K562 (cell line): ENCODE data around the gene DCTN5. TPM values are rescaled to one million over a fixed set of nuclear protein-coding genes. Genes with fewer than 3 reads are reported as not detected.

Experiments
- ETS2 ChIP-seq: IDR thresholded peaks from 2 replicates; pipeline ENCODE4 v1.6.1; 2016; ENCODE audit warnings: borderline replicate concordance, missing genetic modification characterization, mild to moderate bottlenecking, moderate library complexity, missing compliant biosample characterization; ENCODE audit not compliant: poor library complexity, severe bottlenecking
- MAZ ChIP-seq, 2 experiments: fragments of 450-650 bp in 1 of 2; sonication (generic) in 1 of 2; formaldehyde crosslinking; IDR thresholded peaks in 1 of 2; conservative IDR thresholded peaks in 1 of 2; 2 replicates each; pipeline versions ENCODE4 v1.4.0 to v1.5.0; 2020; ENCODE audit warnings: mild to moderate bottlenecking in 1 of 2, missing genetic modification reagents in 1 of 2
- RBM17 ChIP-seq: fragments of 200-400 bp; formaldehyde crosslinking; IDR thresholded peaks from 2 replicates; pipeline ENCODE4 v1.6.1; 2017; ENCODE audit warnings: low read depth, mild to moderate bottlenecking, low read length, borderline replicate concordance
- RUNX1 ChIP-seq: sonication (generic); IDR thresholded peaks from 2 replicates; pipeline ENCODE4 v1.6.1; 2016; ENCODE audit warnings: antibody characterized with exemption, low read depth
- SIX5 ChIP-seq, 2 experiments: IDR thresholded peaks; 2 replicates each; pipeline ENCODE4 v1.6.1; 2011; ENCODE audit warnings: low read length in 2 of 2, borderline replicate concordance in 1 of 2, low read depth in 1 of 2, mild to moderate bottlenecking in 1 of 2, moderate library complexity in 1 of 2; ENCODE audit not compliant: insufficient read depth in 1 of 2
- SMAD3 ChIP-seq: fragments of 450-650 bp; formaldehyde crosslinking; conservative IDR thresholded peaks from 2 replicates; pipeline ENCODE4 v1.4.0; 2020; ENCODE audit warnings: mild to moderate bottlenecking
- SREBF2 ChIP-seq: sonication (generic); formaldehyde crosslinking; IDR thresholded peaks from 2 replicates; pipeline ENCODE4 v1.4.0; 2020; ENCODE audit warnings: mild to moderate bottlenecking, missing genetic modification reagents
- TEAD4 ChIP-seq, 2 experiments: sonication (generic) in 1 of 2; formaldehyde crosslinking in 1 of 2; IDR thresholded peaks; 2 replicates each; pipeline versions ENCODE4 v1.6.1 to v1.8.0; 2012 to 2022; ENCODE audit warnings: borderline replicate concordance in 1 of 2, inconsistent platforms in 1 of 2, low read length in 1 of 2, mild to moderate bottlenecking in 1 of 2, missing genetic modification reagents in 1 of 2
- ZNF23 ChIP-seq: fragments of 250-450 bp; sonication (Bioruptor Pico); IDR thresholded peaks from 2 replicates; pipeline ENCODE4 v1.4.0; 2020; ENCODE audit warnings: mild to moderate bottlenecking
- ZNF445 ChIP-seq: fragments of 250-450 bp; sonication (Bioruptor Pico); IDR thresholded peaks from 2 replicates; pipeline ENCODE4 v1.4.0; 2020; ENCODE audit warnings: low read depth, mild to moderate bottlenecking, moderate library complexity
- polyA plus RNA-seq, 8 experiments: library from polyadenylated mRNA; depleted of rRNA in 4 of 8; stranded (reverse) in 5 of 8; unstranded in 3 of 8; fragments of >200 nt; fragmentation: Nextera tagmentation in 2 of 8; fragmentation: Illumina TruSeq in 1 of 8; extraction: Ambion mirVana in 2 of 8; extraction: Trizol in 1 of 8; gene quantifications; 2 replicates each; pipeline versions ENCODE4 v1.2.1 to v1.2.3, GENCODE V29; 2011 to 2014; ENCODE audit warnings: inconsistent platforms in 1 of 8, missing spikeins in 1 of 8
- total RNA-seq, 7 experiments: library from RNA; depleted of rRNA in 6 of 7; stranded (reverse); fragments of >200 nt in 6 of 7; fragmentation: Illumina TruSeq in 2 of 7; extraction: Trizol in 2 of 7; gene quantifications; 2 replicates each; pipeline versions ENCODE4 v1.2.1 to v1.2.3, GENCODE V29; 2011 to 2021; ENCODE audit warnings: low replicate concordance in 1 of 7
- TF ChIP-seq, protein P1 (sequence below): sonication (generic); formaldehyde crosslinking; IDR thresholded peaks from 2 replicates; pipeline ENCODE4 v1.8.0; 2023; ENCODE audit warnings: mild to moderate bottlenecking, missing genetic modification reagents
- TF ChIP-seq, protein P2 (sequence below): IDR thresholded peaks from 2 replicates; pipeline ENCODE4 v1.6.1; 2011; ENCODE audit warnings: borderline replicate concordance, low read depth, mild to moderate bottlenecking, moderate library complexity, low read length; ENCODE audit not compliant: insufficient read depth, poor library complexity, severe bottlenecking
- TF ChIP-seq, protein P3 (sequence below): fragments of 450-650 bp; IDR thresholded peaks from 2 replicates; pipeline ENCODE4 v1.6.1; 2017; ENCODE audit warnings: antibody characterized with exemption
- TF ChIP-seq, protein P4 (sequence below): fragments of 450-650 bp; IDR thresholded peaks from 2 replicates; pipeline ENCODE4 v1.6.1; 2016; ENCODE audit warnings: low read depth, mild to moderate bottlenecking, moderate library complexity
- TF ChIP-seq, protein P5 (sequence below): IDR thresholded peaks from 3 replicates; pipeline ENCODE4 v1.6.1; 2011; ENCODE audit warnings: borderline replicate concordance, mild to moderate bottlenecking, moderate library complexity; ENCODE audit not compliant: insufficient read length; ENCODE audit errors: extremely low read depth

Gene DCTN5
- total and polyA plus RNA-seq, 9 of the 15 experiments (the other 6 are each of a cell fraction or from before 2014, with no cell fraction given) = 35.8 to 149 (median 75.9) TPM

DNA sequence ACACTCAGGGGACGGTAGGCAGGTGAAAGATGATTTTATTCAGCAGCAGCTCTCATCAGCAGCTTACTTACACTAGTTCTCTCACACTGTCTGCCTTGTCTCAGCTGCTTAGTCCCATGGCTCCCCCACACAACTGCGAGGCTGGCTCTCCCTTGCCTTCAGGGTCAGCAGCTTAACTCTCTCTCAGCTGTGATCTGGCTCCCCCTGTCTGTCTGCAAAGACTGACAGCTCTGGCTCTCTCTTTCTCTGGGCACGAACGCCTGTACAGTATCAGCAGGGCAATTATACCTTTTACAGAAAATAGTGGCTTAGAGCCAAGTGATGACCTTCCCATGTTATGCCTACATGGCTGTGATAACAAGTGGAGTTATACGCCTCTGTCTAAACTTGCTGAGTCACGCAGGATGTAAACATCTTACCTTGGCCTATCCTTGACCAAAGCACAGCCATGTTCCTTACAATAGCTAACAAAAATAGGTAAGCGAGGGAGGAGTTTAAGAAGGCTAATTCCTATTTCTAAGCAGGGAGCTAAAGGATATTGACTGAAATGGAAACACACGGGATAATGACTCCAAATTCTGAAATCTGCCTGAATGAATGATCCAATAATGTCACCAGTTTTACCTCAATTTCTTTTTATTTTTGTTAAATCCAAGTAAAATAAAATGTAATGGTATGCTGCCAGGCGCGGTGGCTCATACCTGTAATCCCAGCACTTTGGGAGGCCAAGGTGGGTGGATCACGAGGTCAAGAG is 44.1 kb upstream of the DCTN5 start (continued):
- TF ChIP-seq, protein P1, sequence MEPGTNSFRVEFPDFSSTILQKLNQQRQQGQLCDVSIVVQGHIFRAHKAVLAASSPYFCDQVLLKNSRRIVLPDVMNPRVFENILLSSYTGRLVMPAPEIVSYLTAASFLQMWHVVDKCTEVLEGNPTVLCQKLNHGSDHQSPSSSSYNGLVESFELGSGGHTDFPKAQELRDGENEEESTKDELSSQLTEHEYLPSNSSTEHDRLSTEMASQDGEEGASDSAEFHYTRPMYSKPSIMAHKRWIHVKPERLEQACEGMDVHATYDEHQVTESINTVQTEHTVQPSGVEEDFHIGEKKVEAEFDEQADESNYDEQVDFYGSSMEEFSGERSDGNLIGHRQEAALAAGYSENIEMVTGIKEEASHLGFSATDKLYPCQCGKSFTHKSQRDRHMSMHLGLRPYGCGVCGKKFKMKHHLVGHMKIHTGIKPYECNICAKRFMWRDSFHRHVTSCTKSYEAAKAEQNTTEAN = no peak
- TF ChIP-seq SREBF2 (CRISPR knock-in tag) = no peak
- TF ChIP-seq, protein P2, sequence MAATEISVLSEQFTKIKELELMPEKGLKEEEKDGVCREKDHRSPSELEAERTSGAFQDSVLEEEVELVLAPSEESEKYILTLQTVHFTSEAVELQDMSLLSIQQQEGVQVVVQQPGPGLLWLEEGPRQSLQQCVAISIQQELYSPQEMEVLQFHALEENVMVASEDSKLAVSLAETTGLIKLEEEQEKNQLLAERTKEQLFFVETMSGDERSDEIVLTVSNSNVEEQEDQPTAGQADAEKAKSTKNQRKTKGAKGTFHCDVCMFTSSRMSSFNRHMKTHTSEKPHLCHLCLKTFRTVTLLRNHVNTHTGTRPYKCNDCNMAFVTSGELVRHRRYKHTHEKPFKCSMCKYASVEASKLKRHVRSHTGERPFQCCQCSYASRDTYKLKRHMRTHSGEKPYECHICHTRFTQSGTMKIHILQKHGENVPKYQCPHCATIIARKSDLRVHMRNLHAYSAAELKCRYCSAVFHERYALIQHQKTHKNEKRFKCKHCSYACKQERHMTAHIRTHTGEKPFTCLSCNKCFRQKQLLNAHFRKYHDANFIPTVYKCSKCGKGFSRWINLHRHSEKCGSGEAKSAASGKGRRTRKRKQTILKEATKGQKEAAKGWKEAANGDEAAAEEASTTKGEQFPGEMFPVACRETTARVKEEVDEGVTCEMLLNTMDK = peak; percentile 75
- TF ChIP-seq, protein P3, sequence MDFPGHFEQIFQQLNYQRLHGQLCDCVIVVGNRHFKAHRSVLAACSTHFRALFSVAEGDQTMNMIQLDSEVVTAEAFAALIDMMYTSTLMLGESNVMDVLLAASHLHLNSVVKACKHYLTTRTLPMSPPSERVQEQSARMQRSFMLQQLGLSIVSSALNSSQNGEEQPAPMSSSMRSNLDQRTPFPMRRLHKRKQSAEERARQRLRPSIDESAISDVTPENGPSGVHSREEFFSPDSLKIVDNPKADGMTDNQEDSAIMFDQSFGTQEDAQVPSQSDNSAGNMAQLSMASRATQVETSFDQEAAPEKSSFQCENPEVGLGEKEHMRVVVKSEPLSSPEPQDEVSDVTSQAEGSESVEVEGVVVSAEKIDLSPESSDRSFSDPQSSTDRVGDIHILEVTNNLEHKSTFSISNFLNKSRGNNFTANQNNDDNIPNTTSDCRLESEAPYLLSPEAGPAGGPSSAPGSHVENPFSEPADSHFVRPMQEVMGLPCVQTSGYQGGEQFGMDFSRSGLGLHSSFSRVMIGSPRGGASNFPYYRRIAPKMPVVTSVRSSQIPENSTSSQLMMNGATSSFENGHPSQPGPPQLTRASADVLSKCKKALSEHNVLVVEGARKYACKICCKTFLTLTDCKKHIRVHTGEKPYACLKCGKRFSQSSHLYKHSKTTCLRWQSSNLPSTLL = no peak
- TF ChIP-seq, protein P4, sequence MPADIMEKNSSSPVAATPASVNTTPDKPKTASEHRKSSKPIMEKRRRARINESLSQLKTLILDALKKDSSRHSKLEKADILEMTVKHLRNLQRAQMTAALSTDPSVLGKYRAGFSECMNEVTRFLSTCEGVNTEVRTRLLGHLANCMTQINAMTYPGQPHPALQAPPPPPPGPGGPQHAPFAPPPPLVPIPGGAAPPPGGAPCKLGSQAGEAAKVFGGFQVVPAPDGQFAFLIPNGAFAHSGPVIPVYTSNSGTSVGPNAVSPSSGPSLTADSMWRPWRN = no peak
- TF ChIP-seq SIX5 (IDR thresholded peaks at IDR 0.05; ENCODE audit: borderline replicate concordance in 1 of 2, insufficient read depth in 1 of 2, low read depth in 1 of 2, low read length in 2 of 2) = no peak
- TF ChIP-seq ZNF23 (CRISPR knock-in tag) = peak; percentile 94
- TF ChIP-seq ETS2 (tag) = peak; percentile 95
- TF ChIP-seq RUNX1 = no peak
- peak; percentile 36 to 99; a peak in 3 of 4 replicates for TF ChIP-seq MAZ (CRISPR knock-in tag; conservative IDR thresholded peaks at IDR 0.05 in 1 of 2, IDR thresholded peaks at IDR 0.05 in 1 of 2)
- peak; percentile 100 for TF ChIP-seq SMAD3 (CRISPR knock-in tag)
- TF ChIP-seq, protein P5, sequence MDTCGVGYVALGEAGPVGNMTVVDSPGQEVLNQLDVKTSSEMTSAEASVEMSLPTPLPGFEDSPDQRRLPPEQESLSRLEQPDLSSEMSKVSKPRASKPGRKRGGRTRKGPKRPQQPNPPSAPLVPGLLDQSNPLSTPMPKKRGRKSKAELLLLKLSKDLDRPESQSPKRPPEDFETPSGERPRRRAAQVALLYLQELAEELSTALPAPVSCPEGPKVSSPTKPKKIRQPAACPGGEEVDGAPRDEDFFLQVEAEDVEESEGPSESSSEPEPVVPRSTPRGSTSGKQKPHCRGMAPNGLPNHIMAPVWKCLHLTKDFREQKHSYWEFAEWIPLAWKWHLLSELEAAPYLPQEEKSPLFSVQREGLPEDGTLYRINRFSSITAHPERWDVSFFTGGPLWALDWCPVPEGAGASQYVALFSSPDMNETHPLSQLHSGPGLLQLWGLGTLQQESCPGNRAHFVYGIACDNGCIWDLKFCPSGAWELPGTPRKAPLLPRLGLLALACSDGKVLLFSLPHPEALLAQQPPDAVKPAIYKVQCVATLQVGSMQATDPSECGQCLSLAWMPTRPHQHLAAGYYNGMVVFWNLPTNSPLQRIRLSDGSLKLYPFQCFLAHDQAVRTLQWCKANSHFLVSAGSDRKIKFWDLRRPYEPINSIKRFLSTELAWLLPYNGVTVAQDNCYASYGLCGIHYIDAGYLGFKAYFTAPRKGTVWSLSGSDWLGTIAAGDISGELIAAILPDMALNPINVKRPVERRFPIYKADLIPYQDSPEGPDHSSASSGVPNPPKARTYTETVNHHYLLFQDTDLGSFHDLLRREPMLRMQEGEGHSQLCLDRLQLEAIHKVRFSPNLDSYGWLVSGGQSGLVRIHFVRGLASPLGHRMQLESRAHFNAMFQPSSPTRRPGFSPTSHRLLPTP = no peak
- TF ChIP-seq ZNF445 (CRISPR knock-in tag) = peak; percentile 97
- no peak for TF ChIP-seq RBM17
- TF ChIP-seq TEAD4 (IDR thresholded peaks at IDR 0.05; ENCODE audit: low read length) = peak; percentile 18; the same call in 1 of the 2 replicates
- no peak for TF ChIP-seq TEAD4 (CRISPR knock-in tag; IDR thresholded peaks at IDR 0.05; ENCODE audit: borderline replicate concordance)
